ENCODE results near the gene KCNJ2. TPM values are rescaled to one million over a fixed set of nuclear protein-coding genes. Genes with fewer than 3 reads are reported as not detected.

KCNJ2 gene
- total RNA-seq, 1 donor from 2014 or later = 1.1 TPM

- no peaks in the 10 kb centered on the region for H3K36me3 ChIP-seq
- H4K20me1 ChIP-seq (ENCODE audit: low read depth) = no peaks in the 10 kb centered on the region
- H3K27me3 Mint-ChIP-seq (ENCODE audit: insufficient read depth, low read depth) = peaks cover 3% of the 10 kb centered on the region
- H3K4me3 Mint-ChIP-seq = no peak overlapping the region
- no peak overlapping the region for H2AFZ ChIP-seq (replicated peaks)
- H3F3A ChIP-seq (ENCODE audit: low read depth) = no peaks in the 10 kb centered on the region
- no peaks in the 10 kb centered on the region for H3K9me3 ChIP-seq (ENCODE audit: low read depth)
- H3K27ac Mint-ChIP-seq = no peak overlapping the region
- peaks cover 7% of the 10 kb centered on the region for H3K9me3 Mint-ChIP-seq
- no peak overlapping the region for H3K9ac ChIP-seq
- no peaks in the 10 kb centered on the region for H3K79me2 ChIP-seq (ENCODE audit: low read depth)
- DNase-seq (ENCODE audit: low spot score) = no peak
- no peak overlapping the region for H3K4me2 ChIP-seq
- H3K4me1 Mint-ChIP-seq = peaks cover 4% of the 10 kb centered on the region
- no peaks in the 10 kb centered on the region for H3K27me3 ChIP-seq
- peaks cover 14% of the 10 kb centered on the region for H3K4me1 ChIP-seq
- peaks cover 2% of the 10 kb centered on the region for H3K36me3 Mint-ChIP-seq
- no peak overlapping the region for H3K4me3 ChIP-seq
- H3K27ac ChIP-seq = no peak overlapping the region
- TF ChIP-seq EZH2 (IDR thresholded peaks at IDR 0.05) (no peak), EZH2phosphoT487 (IDR thresholded peaks at IDR 0.05) (no peak)
- TF ChIP-seq, protein P1, sequence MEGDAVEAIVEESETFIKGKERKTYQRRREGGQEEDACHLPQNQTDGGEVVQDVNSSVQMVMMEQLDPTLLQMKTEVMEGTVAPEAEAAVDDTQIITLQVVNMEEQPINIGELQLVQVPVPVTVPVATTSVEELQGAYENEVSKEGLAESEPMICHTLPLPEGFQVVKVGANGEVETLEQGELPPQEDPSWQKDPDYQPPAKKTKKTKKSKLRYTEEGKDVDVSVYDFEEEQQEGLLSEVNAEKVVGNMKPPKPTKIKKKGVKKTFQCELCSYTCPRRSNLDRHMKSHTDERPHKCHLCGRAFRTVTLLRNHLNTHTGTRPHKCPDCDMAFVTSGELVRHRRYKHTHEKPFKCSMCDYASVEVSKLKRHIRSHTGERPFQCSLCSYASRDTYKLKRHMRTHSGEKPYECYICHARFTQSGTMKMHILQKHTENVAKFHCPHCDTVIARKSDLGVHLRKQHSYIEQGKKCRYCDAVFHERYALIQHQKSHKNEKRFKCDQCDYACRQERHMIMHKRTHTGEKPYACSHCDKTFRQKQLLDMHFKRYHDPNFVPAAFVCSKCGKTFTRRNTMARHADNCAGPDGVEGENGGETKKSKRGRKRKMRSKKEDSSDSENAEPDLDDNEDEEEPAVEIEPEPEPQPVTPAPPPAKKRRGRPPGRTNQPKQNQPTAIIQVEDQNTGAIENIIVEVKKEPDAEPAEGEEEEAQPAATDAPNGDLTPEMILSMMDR (IDR thresholded peaks at IDR 0.05) = no peak
These were observed 42.0 kb upstream of the KCNJ2 start for GRCh38 chr17:70127221-70127873.

DNA sequence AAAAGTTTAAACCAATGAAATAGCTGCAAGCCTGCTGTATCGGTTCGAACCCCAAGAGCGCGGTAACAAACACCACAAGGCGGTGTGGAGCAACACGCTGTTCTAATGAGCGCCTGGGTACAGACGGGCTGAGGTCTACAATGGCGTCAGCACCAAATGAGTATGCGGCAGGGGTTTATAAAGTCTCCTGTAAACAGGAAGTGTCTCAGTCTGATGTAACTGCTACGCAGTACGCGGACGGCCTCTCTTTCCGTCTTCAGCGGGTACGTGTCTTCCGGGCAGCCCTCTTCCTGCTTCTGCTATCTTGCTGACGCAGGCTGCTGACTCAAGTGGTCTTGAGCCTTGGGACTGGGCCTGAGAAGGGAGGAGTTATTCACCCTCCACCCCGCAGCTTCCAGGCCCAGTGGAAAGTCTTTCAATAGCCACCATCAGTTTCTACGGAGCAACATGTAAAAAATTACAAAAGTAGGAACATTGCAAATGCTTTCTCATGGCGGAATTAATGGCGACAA lies 40.5 kb upstream of the KCNJ2 start:
- TF ChIP-seq EZH2 (IDR thresholded peaks at IDR 0.05) (no peak), EZH2phosphoT487 (IDR thresholded peaks at IDR 0.05) (no peak)
- TF ChIP-seq, protein P1 (IDR thresholded peaks at IDR 0.05) = no peak
- Histone ChIP-seq H4K20me1 (ENCODE audit: low read depth) (no peaks in the 10 kb centered on the region), H3K4me1 (peaks cover 14% of the 10 kb centered on the region), H3K36me3 (no peaks in the 10 kb centered on the region), H3K27ac (no peak overlapping the region), H3K79me2 (ENCODE audit: low read depth) (no peaks in the 10 kb centered on the region), H3F3A (ENCODE audit: low read depth) (no peaks in the 10 kb centered on the region), H3K4me3 (no peak overlapping the region), H3K4me2 (no peak overlapping the region), H3K9me3 (ENCODE audit: low read depth) (no peaks in the 10 kb centered on the region), H2AFZ (replicated peaks) (no peak overlapping the region), H3K27me3 (no peaks in the 10 kb centered on the region), H3K9ac (no peak overlapping the region)
- H3K27me3 Mint-ChIP-seq (ENCODE audit: insufficient read depth, low read depth) = peaks cover 3% of the 10 kb centered on the region
- DNase-seq (ENCODE audit: low spot score) = no peak
- H3K9me3 Mint-ChIP-seq = peaks cover 7% of the 10 kb centered on the region
- H3K36me3 Mint-ChIP-seq = peaks cover 2% of the 10 kb centered on the region
- H3K27ac Mint-ChIP-seq = peak overlapping the region; percentile 39
- no peak overlapping the region for H3K4me3 Mint-ChIP-seq
- H3K4me1 Mint-ChIP-seq = peaks cover 4% of the 10 kb centered on the region

DNA sequence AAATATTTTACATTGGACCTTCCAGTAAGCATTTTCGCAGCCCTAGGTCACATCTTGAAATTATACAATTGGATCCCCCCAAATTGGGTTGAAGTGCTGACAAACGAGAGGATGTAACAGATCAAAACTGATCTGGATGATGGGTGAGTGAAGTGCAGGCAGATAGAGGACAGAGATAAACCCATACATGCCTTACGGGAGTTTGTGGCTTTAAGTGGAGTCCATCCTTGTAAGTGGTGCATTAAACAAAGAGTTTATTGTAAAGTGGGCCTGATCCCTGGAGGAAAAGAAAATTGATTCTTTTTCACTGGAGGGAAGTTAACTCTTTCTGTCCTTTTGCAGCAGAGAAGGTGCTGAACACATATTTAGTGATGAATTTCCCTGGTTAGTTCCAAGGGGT lies 39.0 kb upstream of the KCNJ2 start:
- H3K36me3 ChIP-seq = no peaks in the 10 kb centered on the region
- H3K4me2 ChIP-seq = peak overlapping the region; percentile 36
- no peaks in the 10 kb centered on the region for H4K20me1 ChIP-seq (ENCODE audit: low read depth)
- H3K9ac ChIP-seq = no peak overlapping the region
- no peak overlapping the region for H3K27ac ChIP-seq
- no peaks in the 10 kb centered on the region for H3K27me3 ChIP-seq
- no peak overlapping the region for H3K4me3 Mint-ChIP-seq
- H3K4me1 ChIP-seq = peaks cover 14% of the 10 kb centered on the region
- no peak overlapping the region for H3K4me3 ChIP-seq
- TF ChIP-seq, protein P1 (IDR thresholded peaks at IDR 0.05) = no peak
- TF ChIP-seq EZH2 (IDR thresholded peaks at IDR 0.05) (no peak), EZH2phosphoT487 (IDR thresholded peaks at IDR 0.05) (no peak)
- H3K36me3 Mint-ChIP-seq = peaks cover 2% of the 10 kb centered on the region
- peaks cover 4% of the 10 kb centered on the region for H3K4me1 Mint-ChIP-seq
- peaks cover 3% of the 10 kb centered on the region for H3K27me3 Mint-ChIP-seq (ENCODE audit: insufficient read depth, low read depth)
- peaks cover 7% of the 10 kb centered on the region for H3K9me3 Mint-ChIP-seq
- no peak for DNase-seq (ENCODE audit: low spot score)
- H3K79me2 ChIP-seq (ENCODE audit: low read depth) = no peaks in the 10 kb centered on the region
- H3F3A ChIP-seq (ENCODE audit: low read depth) = no peaks in the 10 kb centered on the region
- H2AFZ ChIP-seq (replicated peaks) = peak overlapping the region; percentile 82
- H3K9me3 ChIP-seq (ENCODE audit: low read depth) = no peaks in the 10 kb centered on the region
- H3K27ac Mint-ChIP-seq = no peak overlapping the region

All from neural progenitor cell (in vitro differentiated cells).